GM23248 (cell line): ENCODE data around the gene ABCC12. TPM values are rescaled to one million over a fixed set of nuclear protein-coding genes. Genes with fewer than 3 reads are reported as not detected.

Experiments
- DNase-seq: peaks from one replicate; pipeline ENCODE4 v3.0.0-alpha.2; 2015
- H2AFZ ChIP-seq: fragments of 200-600 bp; sonication (generic); 2 replicates; pipeline ENCODE4 v1.6.1; 2016; ENCODE audit warnings: antibody characterized with exemption
- H3F3A ChIP-seq: fragments of 200-600 bp; sonication (generic); 2 replicates; pipeline ENCODE4 v1.6.1; 2016; ENCODE audit warnings: mild to moderate bottlenecking, antibody characterized with exemption, mixed run types; ENCODE audit not compliant: insufficient read depth
- H3K27ac ChIP-seq: fragments of 200-600 bp; sonication (generic); 2 replicates; pipeline ENCODE4 v1.5.1; 2016; ENCODE audit warnings: mild to moderate bottlenecking
- H3K27me3 ChIP-seq: fragments of 200-600 bp; sonication (generic); replicated peaks from 2 replicates; pipeline ENCODE4 v1.6.1; 2016; ENCODE audit warnings: mild to moderate bottlenecking; ENCODE audit not compliant: insufficient read depth
- H3K36me3 ChIP-seq: fragments of 200-600 bp; sonication (generic); 2 replicates; pipeline ENCODE4 v1.6.1; 2016; ENCODE audit warnings: low read depth, mild to moderate bottlenecking
- H3K4me1 ChIP-seq: fragments of 200-600 bp; sonication (generic); 2 replicates; pipeline ENCODE4 v1.6.1; 2016; ENCODE audit warnings: mild to moderate bottlenecking; ENCODE audit not compliant: insufficient read depth
- H3K4me2 ChIP-seq: fragments of 200-600 bp; sonication (generic); one replicate; pipeline ENCODE4 v1.6.1; 2016; ENCODE audit warnings: mild to moderate bottlenecking; ENCODE audit not compliant: unreplicated experiment
- H3K4me3 ChIP-seq: fragments of 200-600 bp; sonication (generic); 2 replicates; pipeline ENCODE4 v1.5.1; 2016; ENCODE audit warnings: mild to moderate bottlenecking
- H3K79me2 ChIP-seq: fragments of 200-600 bp; sonication (generic); 2 replicates; pipeline ENCODE4 v1.6.1; 2016; ENCODE audit warnings: mild to moderate bottlenecking; ENCODE audit not compliant: insufficient read depth
- H3K9ac ChIP-seq: fragments of 200-600 bp; sonication (generic); 2 replicates; pipeline ENCODE4 v1.6.1; 2016; ENCODE audit warnings: mild to moderate bottlenecking
- H3K9me2 ChIP-seq: fragments of 200-600 bp; sonication (generic); 2 replicates; pipeline ENCODE4 v1.6.1; 2016; ENCODE audit warnings: mixed run types, mild to moderate bottlenecking, moderate library complexity; ENCODE audit not compliant: insufficient read depth
- H3K9me3 ChIP-seq: fragments of 200-600 bp; sonication (generic); one replicate; pipeline ENCODE4 v1.6.1; 2017; ENCODE audit warnings: low read depth
- H4K20me1 ChIP-seq: fragments of 200-600 bp; sonication (generic); 2 replicates; pipeline ENCODE4 v1.6.0; 2016; ENCODE audit not compliant: insufficient read depth
- EZH2 ChIP-seq: fragments of 200-600 bp; sonication (generic); IDR thresholded peaks from 2 replicates; pipeline ENCODE4 v1.6.1; 2018; ENCODE audit warnings: antibody characterized with exemption, mild to moderate bottlenecking; ENCODE audit not compliant: insufficient read depth, poor library complexity, severe bottlenecking
- EZH2phosphoT487 ChIP-seq: fragments of 200-600 bp; sonication (generic); IDR thresholded peaks from 2 replicates; pipeline ENCODE4 v1.6.1; 2018; ENCODE audit warnings: antibody characterized with exemption, moderate library complexity, mild to moderate bottlenecking, low read depth; ENCODE audit not compliant: insufficient read depth
- WGBS, 2 experiments: methylation state at CpG; one replicate each; pipeline ENCODE4 v1.1.6; 2015 to 2017; ENCODE audit warnings: low lambda C conversion rate in 2 of 2, low coverage in 1 of 2; ENCODE audit errors: missing lambda C conversion rate in 2 of 2; 5-methylcytosine and 5-hydroxymethylcytosine counted together
- in situ Hi-C: fragments of 300-500 bp; cut with MboI; formaldehyde crosslinking; loops from 2 replicates; pipeline ENCODE4 v1.15.0; 2020
- polyA plus RNA-seq: library from polyadenylated mRNA; unstranded; fragments of >200 nt; fragmentation: Nextera tagmentation; extraction: Ambion mirVana; gene quantifications from 2 replicates; pipeline ENCODE4 v1.2.1, GENCODE V29; 2016
- total RNA-seq: library from RNA; depleted of rRNA; stranded (reverse); fragments of >200 nt; shearing (Covaris generic); gene quantifications from 2 replicates; pipeline ENCODE4 v1.2.3, GENCODE V29; 2014

ABCC12 gene
- total and polyA plus RNA-seq, 2 experiments from 2014 or later, result not detected

- in situ Hi-C loops, result no loop called here
- Histone ChIP-seq H3F3A (no peaks in the 10 kb centered on the region), H3K4me2 (no peak overlapping the region), H3K9ac (no peak overlapping the region), H3K9me2 (no peaks in the 10 kb centered on the region), H3K27me3 (no peaks in the 10 kb centered on the region), H3K27ac (no peak overlapping the region), H3K4me3 (no peak overlapping the region), H3K9me3 (no peaks in the 10 kb centered on the region), H2AFZ (no peak overlapping the region), H3K4me1 (no peaks in the 10 kb centered on the region), H3K36me3 (no peaks in the 10 kb centered on the region), H4K20me1 (no peaks in the 10 kb centered on the region), H3K79me2 (no peaks in the 10 kb centered on the region)
- DNase-seq, result no peak
- WGBS, 2 experiments, result 71 to 73% methylated on average over 9 of the region's 9 CpGs
- TF ChIP-seq EZH2phosphoT487 (no peak), EZH2 (no peak)
Measured at GRCh38 chr16:48180868-48181480, 25.2 kb upstream of the ABCC12 start.

- Histone ChIP-seq H4K20me1 (no peaks in the 10 kb centered on the region), H3K9ac (no peak overlapping the region), H3F3A (no peaks in the 10 kb centered on the region), H3K4me3 (no peak overlapping the region), H3K79me2 (no peaks in the 10 kb centered on the region), H3K4me1 (no peaks in the 10 kb centered on the region), H3K4me2 (no peak overlapping the region), H3K9me3 (no peaks in the 10 kb centered on the region), H3K36me3 (no peaks in the 10 kb centered on the region), H3K27ac (no peak overlapping the region), H3K9me2 (no peaks in the 10 kb centered on the region), H2AFZ (no peak overlapping the region), H3K27me3 (no peaks in the 10 kb centered on the region)
- 70 to 73% methylated on average over 20 of the region's 20 CpGs for WGBS, 2 experiments
- TF ChIP-seq EZH2, result no peak
- no peak for TF ChIP-seq EZH2phosphoT487
- in situ Hi-C loops, result no loop called here
- no peak for DNase-seq
Measured at GRCh38 chr16:48176635-48177408, 21.0 kb upstream of the ABCC12 start.

GRCh38 chr16:48173889-48174288 is 18.1 kb upstream of the ABCC12 start:
- DNase-seq, result no peak
- Histone ChIP-seq H3K9me3 (no peaks in the 10 kb centered on the region), H3K4me1 (no peaks in the 10 kb centered on the region), H3K9me2 (no peaks in the 10 kb centered on the region), H3K79me2 (no peaks in the 10 kb centered on the region), H3K9ac (no peak overlapping the region), H3K27ac (no peak overlapping the region), H3K36me3 (no peaks in the 10 kb centered on the region), H3F3A (no peaks in the 10 kb centered on the region), H3K27me3 (no peaks in the 10 kb centered on the region), H3K4me2 (no peak overlapping the region), H3K4me3 (no peak overlapping the region), H4K20me1 (no peaks in the 10 kb centered on the region), H2AFZ (no peak overlapping the region)
- in situ Hi-C loops, result no loop called here
- TF ChIP-seq EZH2 (no peak), EZH2phosphoT487 (no peak)
- 0 to 6% methylated on average over 1 of the region's 1 CpG for WGBS, 2 experiments

- H3K9ac ChIP-seq, result no peak overlapping the region
- H3K27ac ChIP-seq, result no peak overlapping the region
- H3K4me2 ChIP-seq, result no peak overlapping the region
- no peaks in the 10 kb centered on the region for H4K20me1 ChIP-seq
- DNase-seq, result no peak
- WGBS, 2 experiments, result 67 to 82% methylated on average over 1 of the region's 1 CpG
- H3K27me3 ChIP-seq, result no peaks in the 10 kb centered on the region
- no peak for TF ChIP-seq EZH2phosphoT487
- no peaks in the 10 kb centered on the region for H3K36me3 ChIP-seq
- no peaks in the 10 kb centered on the region for H3F3A ChIP-seq
- H3K4me1 ChIP-seq, result no peaks in the 10 kb centered on the region
- in situ Hi-C loops, result no loop called here
- no peaks in the 10 kb centered on the region for H3K9me2 ChIP-seq
- no peaks in the 10 kb centered on the region for H3K9me3 ChIP-seq
- H3K79me2 ChIP-seq, result no peaks in the 10 kb centered on the region
- H3K4me3 ChIP-seq, result no peak overlapping the region
- no peak overlapping the region for H2AFZ ChIP-seq
Measured at GRCh38 chr16:48172682-48173081, 16.9 kb upstream of the ABCC12 start.
